ENCODE data around the gene COL24A1. TPM values are rescaled to one million over a fixed set of nuclear protein-coding genes. Genes with fewer than 3 reads are reported as not detected.

The COL24A1 gene
- total RNA-seq, 6 donors from 2014 or later = 0.30 to 2.1 (median 0.68) TPM

GRCh38 chr1:86068841-86069756, 87.5 kb downstream of the COL24A1 start:
- no peak for DNase-seq
- no peak overlapping the region for H3K27ac ChIP-seq
- TF ChIP-seq, protein P1, sequence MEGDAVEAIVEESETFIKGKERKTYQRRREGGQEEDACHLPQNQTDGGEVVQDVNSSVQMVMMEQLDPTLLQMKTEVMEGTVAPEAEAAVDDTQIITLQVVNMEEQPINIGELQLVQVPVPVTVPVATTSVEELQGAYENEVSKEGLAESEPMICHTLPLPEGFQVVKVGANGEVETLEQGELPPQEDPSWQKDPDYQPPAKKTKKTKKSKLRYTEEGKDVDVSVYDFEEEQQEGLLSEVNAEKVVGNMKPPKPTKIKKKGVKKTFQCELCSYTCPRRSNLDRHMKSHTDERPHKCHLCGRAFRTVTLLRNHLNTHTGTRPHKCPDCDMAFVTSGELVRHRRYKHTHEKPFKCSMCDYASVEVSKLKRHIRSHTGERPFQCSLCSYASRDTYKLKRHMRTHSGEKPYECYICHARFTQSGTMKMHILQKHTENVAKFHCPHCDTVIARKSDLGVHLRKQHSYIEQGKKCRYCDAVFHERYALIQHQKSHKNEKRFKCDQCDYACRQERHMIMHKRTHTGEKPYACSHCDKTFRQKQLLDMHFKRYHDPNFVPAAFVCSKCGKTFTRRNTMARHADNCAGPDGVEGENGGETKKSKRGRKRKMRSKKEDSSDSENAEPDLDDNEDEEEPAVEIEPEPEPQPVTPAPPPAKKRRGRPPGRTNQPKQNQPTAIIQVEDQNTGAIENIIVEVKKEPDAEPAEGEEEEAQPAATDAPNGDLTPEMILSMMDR (IDR thresholded peaks at IDR 0.05) = no peak
- TF ChIP-seq POLR2A (IDR thresholded peaks at IDR 0.05) (no peak), POLR2AphosphoS5 (IDR thresholded peaks at IDR 0.05) (no peak), EP300 (IDR thresholded peaks at IDR 0.05) (no peak)
- H3K27me3 ChIP-seq = no peaks in the 10 kb centered on the region
- ATAC-seq (ENCODE audit: low FRiP score in 2 of 2) = peak; percentile 57 to 73
- no peaks in the 10 kb centered on the region for H3K36me3 ChIP-seq
- no peak overlapping the region for H3K4me3 ChIP-seq
- H3K4me1 ChIP-seq = no peaks in the 10 kb centered on the region
- 64 to 83% methylated on average over 3 of the region's 3 CpGs for WGBS, 2 donors
- H3K9me3 ChIP-seq = no peaks in the 10 kb centered on the region

DNA sequence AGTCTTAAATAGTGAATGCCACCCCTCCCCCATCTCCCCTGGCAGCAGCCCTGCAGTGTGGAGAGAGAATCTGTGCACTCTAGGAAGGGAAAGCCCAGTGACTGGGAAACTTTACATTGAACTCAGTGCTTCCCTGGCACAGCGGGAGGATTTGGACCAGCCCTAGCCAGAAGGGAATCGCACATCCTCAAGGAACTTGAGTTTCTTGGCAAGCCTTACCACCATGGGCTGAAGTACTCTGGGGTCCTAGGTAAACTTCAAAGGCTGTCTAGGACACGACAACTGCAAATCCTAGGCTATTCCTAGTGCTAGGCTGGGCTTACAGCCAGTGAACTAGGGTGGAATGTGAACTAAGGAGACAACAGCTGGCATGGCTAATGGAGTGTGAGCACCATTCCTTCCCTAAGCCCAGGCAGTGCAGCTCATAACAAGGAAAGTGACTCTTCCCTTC, 88.3 kb downstream of the COL24A1 start:
- Histone ChIP-seq H3K4me3 (no peak overlapping the region), H3K27ac (no peak overlapping the region), H3K36me3 (no peaks in the 10 kb centered on the region), H3K4me1 (no peaks in the 10 kb centered on the region), H3K9me3 (no peaks in the 10 kb centered on the region), H3K27me3 (no peaks in the 10 kb centered on the region)
- 70 to 87% methylated on average over 2 to 3 of the region's 3 CpGs for WGBS, 2 donors
- DNase-seq (no peak), ATAC-seq (ENCODE audit: low FRiP score in 2 of 2) (peak in 1 of 2 donors; percentile 34)
- no peak for TF ChIP-seq EP300 (IDR thresholded peaks at IDR 0.05)
- no peak for TF ChIP-seq POLR2AphosphoS5 (IDR thresholded peaks at IDR 0.05)
- no peak for TF ChIP-seq POLR2A (IDR thresholded peaks at IDR 0.05)
- TF ChIP-seq, protein P1 (IDR thresholded peaks at IDR 0.05) = no peak

DNA sequence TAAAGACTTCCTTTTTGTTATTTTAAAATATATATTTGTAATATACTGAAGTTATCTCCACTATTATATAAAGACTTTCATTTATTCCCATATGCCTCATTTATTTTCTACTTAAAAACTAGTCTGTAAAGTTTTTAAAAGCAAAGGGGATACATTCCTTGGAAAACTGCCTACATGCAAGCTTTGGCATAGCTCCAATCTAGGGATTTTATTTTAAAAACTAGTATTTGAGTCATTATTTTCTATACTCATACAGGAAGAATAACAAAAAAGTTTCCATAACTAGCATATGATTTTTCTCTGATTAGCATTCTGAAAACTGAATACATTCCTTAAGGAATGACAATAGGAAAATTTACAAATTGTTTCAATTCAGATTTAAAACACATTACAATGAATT, 88.9 kb downstream of the COL24A1 start:
- Histone ChIP-seq H3K36me3 (no peaks in the 10 kb centered on the region), H3K27ac (no peak overlapping the region), H3K4me3 (no peak overlapping the region), H3K27me3 (no peaks in the 10 kb centered on the region), H3K4me1 (no peaks in the 10 kb centered on the region), H3K9me3 (no peaks in the 10 kb centered on the region)
- DNase-seq (no peak), ATAC-seq (ENCODE audit: low FRiP score in 2 of 2) (no peak)
- TF ChIP-seq EP300 (IDR thresholded peaks at IDR 0.05) (no peak), POLR2AphosphoS5 (IDR thresholded peaks at IDR 0.05) (no peak), POLR2A (IDR thresholded peaks at IDR 0.05) (no peak)
- TF ChIP-seq, protein P1 (IDR thresholded peaks at IDR 0.05) = no peak

DNA sequence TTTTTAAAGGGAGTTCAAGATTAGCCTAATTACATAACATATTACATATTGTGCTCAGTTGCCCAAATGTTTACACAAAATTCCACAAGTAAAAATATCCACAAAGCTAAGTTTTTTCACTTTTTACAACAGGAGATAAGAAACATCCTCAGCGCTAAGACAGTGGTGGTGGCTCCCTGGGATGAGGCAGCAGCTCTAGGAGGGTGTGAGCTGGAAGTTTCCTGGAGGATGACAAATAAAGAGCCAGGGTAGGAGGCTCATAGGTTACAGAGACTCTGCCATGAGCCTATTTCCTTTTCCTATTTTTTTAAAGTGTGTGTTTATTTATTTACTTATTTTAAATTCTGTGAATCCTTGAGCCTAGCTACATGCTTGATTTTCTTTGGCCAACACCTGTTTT, 91.7 kb downstream of the COL24A1 start:
- Histone ChIP-seq H3K36me3 (no peaks in the 10 kb centered on the region), H3K27ac (no peak overlapping the region), H3K9me3 (no peaks in the 10 kb centered on the region), H3K4me3 (no peak overlapping the region), H3K4me1 (no peaks in the 10 kb centered on the region), H3K27me3 (no peaks in the 10 kb centered on the region)
- WGBS, 2 donors = 34 to 50% methylated on average over 1 of the region's 1 CpG
- ATAC-seq (ENCODE audit: low FRiP score in 2 of 2) = no peak
- DNase-seq = no peak
- TF ChIP-seq, protein P1 (IDR thresholded peaks at IDR 0.05) = no peak

DNA sequence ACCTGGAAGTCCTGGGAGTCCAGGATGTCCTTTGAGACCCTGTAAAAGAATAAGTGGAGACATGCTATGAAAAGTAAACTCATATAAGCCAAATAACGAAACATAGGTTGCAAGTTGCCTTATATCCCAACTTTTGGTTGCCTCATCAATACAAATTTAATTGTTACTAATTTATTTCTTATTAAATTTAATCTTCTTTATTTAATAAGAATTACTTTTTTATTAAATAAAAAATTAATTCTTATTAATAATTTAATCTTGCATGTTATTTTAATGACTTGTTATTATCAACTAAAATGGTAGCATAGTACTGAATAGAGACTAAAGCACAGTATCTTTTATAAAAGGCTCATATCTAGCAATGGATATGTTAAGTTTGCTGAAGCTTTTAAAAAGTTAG, 92.9 kb downstream of the COL24A1 start:
- TF ChIP-seq EP300 (IDR thresholded peaks at IDR 0.05) (no peak), POLR2A (IDR thresholded peaks at IDR 0.05) (no peak), POLR2AphosphoS5 (IDR thresholded peaks at IDR 0.05) (no peak)
- TF ChIP-seq, protein P1 (IDR thresholded peaks at IDR 0.05) = no peak
- WGBS, 2 donors = 80 to 82% methylated on average over 1 of the region's 1 CpG
- Histone ChIP-seq H3K36me3 (no peaks in the 10 kb centered on the region), H3K27ac (no peak overlapping the region), H3K4me1 (no peaks in the 10 kb centered on the region), H3K4me3 (no peak overlapping the region), H3K27me3 (no peaks in the 10 kb centered on the region), H3K9me3 (no peaks in the 10 kb centered on the region)
- DNase-seq (no peak), ATAC-seq (ENCODE audit: low FRiP score in 2 of 2) (no peak)

Data from upper lobe of left lung (tissue), 6 donors.